Fibroblast of villous mesenchyme (primary cell): ENCODE results near the gene CPVL. TPM values are rescaled to one million over a fixed set of nuclear protein-coding genes. Genes with fewer than 3 reads are reported as not detected.
A peak's percentile ranks its signal among the peaks of the same experiment; 100 is the strongest.

Experiments
- DNase-seq: peaks from one replicate; pipeline ENCODE4 v3.0.0-alpha.2; 2010; ENCODE audit warnings: low read depth
- H3K4me3 ChIP-seq: 2 replicates; pipeline ENCODE4 v1.5.1; 2011; ENCODE audit warnings: low read depth, mild to moderate bottlenecking, low read length
- CTCF ChIP-seq: IDR thresholded peaks from 2 replicates; pipeline ENCODE4 v1.5.1; 2012; ENCODE audit warnings: low read depth, mild to moderate bottlenecking, low read length; ENCODE audit not compliant: insufficient read depth
- total RNA-seq: library from RNA; depleted of rRNA; stranded (reverse); fragments of >200 nt; gene quantifications from 2 replicates; pipeline ENCODE4 v1.2.3, GENCODE V29; 2012

Gene CPVL
- total RNA-seq, 1 donor, result not detected

DNA sequence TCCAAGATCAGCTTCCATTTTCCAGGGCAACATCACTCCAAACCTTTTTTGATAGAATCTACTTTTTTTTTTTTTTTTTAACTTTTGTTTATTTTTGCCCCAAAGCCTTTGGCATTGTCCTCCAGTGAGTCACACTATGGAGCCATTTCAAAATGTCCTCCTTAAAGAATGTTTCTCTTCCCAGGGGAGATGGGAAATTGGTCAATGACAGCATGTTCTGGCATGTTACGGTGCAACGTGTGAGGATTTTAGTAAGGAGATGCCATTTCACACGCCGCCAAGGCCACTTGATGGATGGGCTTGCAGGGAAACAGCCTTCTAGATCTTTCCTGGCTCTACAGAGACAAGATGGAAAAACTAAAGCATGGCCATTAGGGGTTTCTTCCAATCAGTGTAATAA is 157.5 kb downstream of the CPVL start:
- H3K4me3 ChIP-seq, result no peak overlapping the region
- peak; percentile 79 for DNase-seq
- no peak for TF ChIP-seq CTCF

DNA sequence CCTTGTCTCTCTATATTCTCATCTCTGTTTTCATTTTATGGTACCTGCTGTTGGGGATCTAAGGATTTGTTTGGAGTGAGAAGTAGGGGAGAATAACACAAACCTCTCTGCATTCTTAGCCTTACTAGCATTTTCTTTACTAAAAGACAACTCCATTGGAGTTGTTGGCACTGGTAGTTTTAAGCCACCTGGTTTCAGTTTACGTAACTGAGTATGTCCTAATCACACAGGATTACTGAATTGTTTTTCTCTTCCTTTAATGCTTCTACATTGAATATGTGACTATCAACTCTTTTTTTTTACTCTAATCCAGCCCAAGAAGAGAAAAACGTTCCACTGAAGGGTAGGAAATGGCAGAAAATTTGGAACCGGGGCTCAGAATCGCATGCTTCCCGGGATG is 158.2 kb downstream of the CPVL start:
- no peak for TF ChIP-seq CTCF
- H3K4me3 ChIP-seq, result no peak overlapping the region

DNA sequence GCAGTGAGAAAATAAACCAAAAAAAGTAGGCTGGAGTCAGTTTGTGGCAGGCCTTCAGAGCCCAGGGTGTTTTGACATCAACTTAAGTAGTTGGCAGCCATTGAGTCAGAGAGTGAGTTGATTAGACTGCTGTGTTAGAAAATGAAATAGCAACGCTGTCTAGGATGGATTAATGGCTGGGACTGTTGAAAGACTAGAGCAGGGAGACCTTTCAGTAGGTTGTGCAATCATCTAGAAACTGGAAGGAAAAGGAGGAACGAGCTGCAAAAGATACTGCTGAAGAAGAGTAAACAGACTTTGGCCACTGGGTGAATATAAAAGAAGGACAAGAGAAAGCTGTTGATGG is 159.6 kb downstream of the CPVL start:
- no peak for TF ChIP-seq CTCF
- peak; percentile 93 for DNase-seq
- H3K4me3 ChIP-seq, result no peak overlapping the region

More for the DNA sequence above, 158.2 kb downstream of the CPVL start:
- peak; percentile 27 for DNase-seq

DNA sequence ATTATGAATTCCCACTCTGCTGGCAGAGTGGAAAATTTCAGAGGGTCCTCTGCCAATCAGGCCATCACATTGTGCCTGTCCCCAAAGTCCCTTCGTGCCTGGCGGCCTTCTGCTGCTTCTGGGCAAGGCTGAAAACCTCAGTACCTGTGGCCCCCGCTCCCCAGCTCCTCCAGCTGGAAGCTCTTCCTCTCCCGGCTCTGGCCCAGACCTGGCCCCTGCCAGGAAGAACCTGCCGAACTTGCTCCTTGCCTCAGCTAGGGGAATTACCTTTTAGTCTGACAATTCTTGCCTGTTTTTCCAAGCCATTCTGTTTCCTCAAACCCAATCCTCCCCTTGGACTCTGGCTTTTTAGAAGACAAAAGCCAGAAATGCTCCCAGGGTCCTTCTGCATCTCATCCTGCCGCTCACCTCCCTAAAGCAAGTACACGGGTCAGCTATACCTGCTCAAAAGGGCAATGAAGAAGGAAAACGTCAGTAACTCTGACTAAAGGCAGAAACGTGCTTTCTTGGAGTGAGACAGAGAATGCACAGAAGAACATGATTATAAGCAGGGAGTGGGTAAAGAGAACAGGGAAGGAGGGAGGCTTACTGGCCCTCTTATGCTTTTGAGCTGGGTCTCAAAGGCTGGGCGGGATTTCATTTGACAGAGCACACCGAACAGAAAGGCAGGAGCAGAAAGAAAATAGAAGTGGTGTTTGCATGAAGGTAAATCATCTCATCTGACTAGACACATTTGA is 160.1 kb downstream of the CPVL start:
- H3K4me3 ChIP-seq, result no peak overlapping the region
- DNase-seq, result no peak
- no peak for TF ChIP-seq CTCF

GRCh38 chr7:28984631-28985030 is 161.7 kb downstream of the CPVL start:
- DNase-seq, result peak; percentile 87
- H3K4me3 ChIP-seq, result no peak overlapping the region
- TF ChIP-seq CTCF, result no peak

DNA sequence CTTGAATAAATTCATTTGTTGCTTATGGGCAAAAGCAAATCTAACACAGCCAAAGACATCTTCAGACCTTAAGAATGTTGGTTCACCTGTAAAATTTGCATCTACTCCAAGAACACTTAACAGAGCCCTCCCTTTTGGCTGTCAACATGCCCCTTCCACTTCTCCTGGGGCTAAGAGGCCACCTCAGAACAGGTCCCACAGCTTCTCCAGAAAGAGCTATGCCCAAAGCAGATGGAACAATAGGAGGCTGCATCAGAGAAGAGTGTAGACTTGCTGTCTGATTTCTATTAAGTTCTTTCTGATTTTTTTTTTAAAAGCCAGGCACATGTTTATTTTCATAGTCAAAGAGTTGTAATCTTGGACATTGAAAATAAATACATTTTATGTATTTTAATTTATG is 162.1 kb downstream of the CPVL start:
- no peak for TF ChIP-seq CTCF
- no peak for DNase-seq
- H3K4me3 ChIP-seq, result no peak overlapping the region

GRCh38 chr7:28983396-28984190 is 162.7 kb downstream of the CPVL start:
- no peak for DNase-seq
- H3K4me3 ChIP-seq, result no peak overlapping the region
- TF ChIP-seq CTCF, result no peak
